Measurements from ENCODE around the gene TNNI3.
"Not testable (repeated sequence)": the region's sequence is repeated elsewhere in the genome, so short reads cannot be mapped to it uniquely, and the experiment has no call there.

TNNI3 gene

GRCh38 chr19:55109527-55110291, 47.8 kb downstream of the TNNI3 start:
- no peak for TF ChIP-seq CTCF (IDR thresholded peaks at IDR 0.05)
- TF ChIP-seq ZFX (IDR thresholded peaks at IDR 0.05; ENCODE audit: borderline replicate concordance): no peak
- no peak overlapping the region for H3K27ac ChIP-seq

- not testable (repeated sequence) for H3K27ac ChIP-seq
Observed at GRCh38 chr19:55107252-55107651, 50.3 kb downstream of the TNNI3 start.

- TF ChIP-seq ZFX (IDR thresholded peaks at IDR 0.05; ENCODE audit: borderline replicate concordance) (no peak), CTCF (IDR thresholded peaks at IDR 0.05) (no peak)
- no peak overlapping the region for H3K27ac ChIP-seq
Observed at GRCh38 chr19:55106591-55106990, 50.9 kb downstream of the TNNI3 start.

- H3K27ac ChIP-seq: no peak overlapping the region
- TF ChIP-seq CTCF (IDR thresholded peaks at IDR 0.05) (no peak), ZFX (IDR thresholded peaks at IDR 0.05; ENCODE audit: borderline replicate concordance) (no peak)
Observed at GRCh38 chr19:55105237-55105636, 52.3 kb downstream of the TNNI3 start.

- H3K27ac ChIP-seq: no peak overlapping the region
- TF ChIP-seq ZFX (IDR thresholded peaks at IDR 0.05; ENCODE audit: borderline replicate concordance) (no peak), CTCF (IDR thresholded peaks at IDR 0.05) (no peak)
Observed at GRCh38 chr19:55103190-55103589, 54.3 kb downstream of the TNNI3 start.
